GM19035 (cell line): Measurements from ENCODE around the gene RASL10A.

ENCODE experiments used
- ATAC-seq: cut with Tn5 transposase; IDR thresholded peaks from one replicate; pipeline ENCODE4 v1.9.1; 2021; ENCODE audit not compliant: unreplicated experiment

Gene RASL10A

DNA sequence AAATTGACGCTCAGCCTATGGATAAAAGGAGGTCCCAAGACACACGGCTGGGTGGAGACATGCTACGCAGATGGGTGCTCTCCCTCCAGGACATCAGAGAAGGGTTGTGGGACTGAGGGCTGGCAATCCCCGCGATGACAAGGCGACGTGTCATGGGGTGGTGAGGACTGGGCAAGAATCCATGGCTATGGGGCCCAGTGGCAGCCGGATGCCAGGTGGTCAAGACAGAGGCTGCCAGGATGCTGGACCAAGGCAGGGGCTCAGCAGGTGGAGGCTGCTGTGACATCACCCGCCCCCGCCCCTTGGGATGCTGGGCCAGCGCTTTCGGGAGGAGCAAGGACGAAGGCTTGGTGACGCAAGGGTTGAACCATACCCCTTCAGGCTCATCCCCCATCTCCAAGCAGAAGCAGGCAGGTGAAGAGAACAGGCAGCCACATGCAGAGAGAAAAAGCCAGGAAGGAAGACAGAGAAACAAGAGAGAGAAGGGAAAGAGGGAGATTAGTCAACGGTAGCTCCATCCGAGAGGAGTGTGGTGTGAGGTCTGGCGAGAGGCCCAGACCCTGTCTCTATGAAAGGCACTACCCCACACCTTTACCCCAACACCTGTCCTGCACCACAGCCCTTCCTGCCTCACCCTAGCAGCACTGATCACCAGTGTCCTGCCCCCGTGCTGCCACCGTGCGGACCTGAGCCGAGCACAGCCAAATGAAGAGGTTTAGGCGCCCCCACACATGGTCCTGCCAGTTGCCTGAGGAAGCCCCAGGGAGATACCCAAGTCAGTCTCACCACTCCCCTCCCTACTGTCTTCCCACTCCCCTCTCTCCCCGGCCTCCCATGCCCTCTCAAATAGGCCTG lies 24.1 kb upstream of the RASL10A start:
- ATAC-seq = no peak

DNA sequence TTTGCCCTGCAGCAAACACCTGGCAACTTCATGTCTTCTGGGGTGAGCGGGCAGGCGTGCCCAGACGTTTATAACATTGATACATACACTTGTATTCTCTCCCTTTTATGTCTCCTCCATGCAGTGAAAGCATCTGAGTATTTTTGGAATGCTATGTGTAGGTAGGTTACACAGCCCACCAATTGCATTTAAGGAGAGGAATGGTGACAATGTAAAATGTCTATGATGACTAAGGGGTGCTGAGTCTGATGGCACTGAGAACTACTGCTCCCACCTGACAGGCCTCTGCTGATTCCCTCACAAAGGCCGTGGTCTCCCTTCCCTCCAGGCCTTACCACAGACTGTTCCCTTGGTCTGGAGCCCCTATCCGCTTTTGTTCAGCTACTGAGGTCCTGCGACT lies 22.9 kb upstream of the RASL10A start:
- ATAC-seq = no peak

DNA sequence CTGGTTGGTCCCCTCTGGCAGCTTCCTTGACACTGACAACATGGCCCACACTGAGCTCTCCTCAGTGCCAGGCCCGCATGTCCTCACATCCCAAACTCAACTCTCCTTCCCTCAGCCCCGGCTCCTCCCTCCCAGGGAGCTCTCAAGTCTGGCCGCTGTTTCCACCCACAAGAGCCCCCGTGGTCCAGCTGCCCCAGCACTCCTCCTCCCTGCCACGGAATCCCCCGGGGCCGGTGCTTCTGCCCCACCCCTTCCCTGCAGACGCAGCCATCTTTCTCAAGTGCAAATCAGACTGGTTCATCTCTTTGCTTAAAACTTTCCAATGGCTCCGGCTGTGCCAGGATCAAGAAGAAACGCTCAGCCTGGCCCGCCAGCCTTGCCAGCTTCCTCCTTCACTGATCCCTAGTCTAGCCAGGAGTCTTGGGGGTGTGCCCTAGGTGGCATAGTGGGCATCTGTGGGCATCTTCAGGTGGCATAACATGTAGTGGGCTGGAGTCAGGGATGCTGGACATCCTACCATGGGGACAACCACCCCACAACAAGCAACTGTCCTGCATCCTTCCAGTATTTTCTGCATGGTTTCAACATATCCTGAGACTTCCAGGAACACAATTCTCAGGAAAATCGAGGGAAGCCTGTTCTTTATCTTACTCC lies 22.3 kb upstream of the RASL10A start:
- ATAC-seq = no peak

DNA sequence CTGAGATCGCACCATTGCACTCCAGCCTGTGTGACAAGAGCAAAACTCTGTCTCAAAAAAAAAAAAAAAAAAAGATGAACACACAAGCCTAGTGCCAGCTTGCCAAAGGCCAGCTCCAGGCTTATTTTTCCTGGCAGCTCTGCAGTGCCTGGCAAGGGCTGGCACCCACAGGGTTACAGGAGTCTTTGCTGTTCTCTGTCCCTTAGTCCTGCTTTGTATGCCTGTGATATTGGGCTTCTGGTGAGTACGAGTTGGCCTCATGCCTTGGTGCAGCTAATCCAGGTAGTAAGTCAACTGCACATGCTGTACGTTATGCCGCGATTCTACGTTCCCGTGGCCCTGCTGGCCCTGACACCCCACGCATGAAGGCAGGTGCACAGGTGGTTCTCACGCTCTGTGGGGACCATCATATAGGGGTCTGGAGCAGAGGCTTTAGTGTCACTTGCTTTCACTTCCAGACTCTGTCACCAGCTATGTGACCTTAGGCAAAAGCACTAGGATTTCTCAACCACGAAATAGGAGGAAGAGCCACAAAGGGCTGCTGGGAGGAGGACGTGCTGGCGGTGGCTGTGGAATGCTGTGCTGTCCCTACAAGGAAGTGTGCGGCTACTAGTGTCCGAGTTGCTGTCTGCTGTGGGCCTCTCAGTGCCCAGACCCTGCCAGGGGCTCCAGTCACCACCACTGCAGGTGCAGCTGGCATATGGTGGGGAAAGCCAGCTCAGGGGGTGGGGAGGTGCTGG lies 21.4 kb upstream of the RASL10A start:
- ATAC-seq = no peak

DNA sequence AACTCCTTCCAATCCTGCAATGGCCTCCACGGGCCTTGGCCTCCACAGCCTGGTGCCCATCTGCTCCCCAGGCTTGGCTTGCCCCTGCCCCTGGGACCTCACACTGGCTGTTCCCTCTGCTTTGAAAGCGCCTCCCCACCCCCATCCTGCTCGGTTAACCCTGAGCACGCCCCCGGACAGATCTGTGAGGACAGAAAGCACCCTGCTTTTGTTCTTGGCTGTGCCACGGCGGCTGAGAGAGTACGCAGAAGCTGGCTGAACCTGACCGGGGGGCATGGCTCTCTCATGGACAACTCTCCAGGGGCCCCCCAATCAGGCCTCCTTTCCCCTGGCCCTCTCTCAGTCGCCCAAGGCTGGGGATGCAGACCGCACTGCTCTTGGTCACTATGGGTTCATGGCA lies 20.2 kb upstream of the RASL10A start:
- no peak for ATAC-seq

DNA sequence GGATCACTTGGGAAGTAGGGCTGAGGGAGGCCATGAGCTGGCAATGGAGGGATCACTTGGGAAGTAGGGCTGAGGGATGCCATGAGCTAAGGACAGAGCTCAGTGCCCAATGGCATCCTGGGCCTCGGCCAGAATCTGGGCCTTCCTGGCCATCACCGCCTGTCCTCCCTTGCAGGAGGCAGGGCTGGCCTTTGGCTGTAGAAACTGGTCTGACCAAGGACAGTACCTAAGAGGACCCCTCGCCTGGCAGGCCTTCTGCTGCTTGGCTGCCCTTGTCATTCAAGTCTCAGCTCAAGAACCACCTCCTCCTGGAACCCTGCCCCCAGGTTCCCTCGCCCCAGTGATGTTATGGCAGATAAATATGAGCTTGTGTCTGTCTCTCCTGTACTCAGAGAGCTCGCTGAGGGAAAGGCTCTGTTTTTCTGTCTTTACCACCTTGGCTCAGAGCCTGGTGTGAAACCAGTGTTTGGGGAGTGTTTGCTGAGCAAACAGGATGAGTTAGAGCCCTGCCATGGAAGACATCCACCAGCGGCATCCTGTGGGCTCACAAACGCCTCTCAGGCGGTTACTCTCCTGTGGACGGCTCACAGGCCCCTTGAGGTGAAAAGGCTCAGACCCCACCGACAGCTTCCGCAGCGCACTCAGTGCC lies 19.3 kb upstream of the RASL10A start:
- ATAC-seq = no peak

DNA sequence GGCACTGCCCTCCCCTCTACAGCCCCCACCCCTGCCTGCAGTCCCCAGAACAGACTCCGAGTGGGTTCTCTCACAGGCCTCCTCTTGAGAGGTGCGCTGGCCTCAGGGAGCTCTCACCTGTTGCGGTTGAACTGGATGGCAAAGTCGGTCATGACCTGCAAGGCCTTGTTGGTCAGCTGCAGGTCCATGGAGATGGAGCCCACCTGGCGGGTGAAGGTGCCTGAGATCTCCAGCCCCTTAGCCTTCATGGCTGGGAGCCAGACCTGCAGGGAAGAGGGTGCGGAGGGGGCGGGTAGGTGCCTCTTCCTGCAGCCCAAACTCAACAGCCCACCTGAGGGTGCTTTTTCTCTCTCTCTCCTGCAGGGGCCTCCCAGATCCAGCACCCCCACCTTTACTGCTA lies 18.7 kb upstream of the RASL10A start:
- ATAC-seq = no peak

DNA sequence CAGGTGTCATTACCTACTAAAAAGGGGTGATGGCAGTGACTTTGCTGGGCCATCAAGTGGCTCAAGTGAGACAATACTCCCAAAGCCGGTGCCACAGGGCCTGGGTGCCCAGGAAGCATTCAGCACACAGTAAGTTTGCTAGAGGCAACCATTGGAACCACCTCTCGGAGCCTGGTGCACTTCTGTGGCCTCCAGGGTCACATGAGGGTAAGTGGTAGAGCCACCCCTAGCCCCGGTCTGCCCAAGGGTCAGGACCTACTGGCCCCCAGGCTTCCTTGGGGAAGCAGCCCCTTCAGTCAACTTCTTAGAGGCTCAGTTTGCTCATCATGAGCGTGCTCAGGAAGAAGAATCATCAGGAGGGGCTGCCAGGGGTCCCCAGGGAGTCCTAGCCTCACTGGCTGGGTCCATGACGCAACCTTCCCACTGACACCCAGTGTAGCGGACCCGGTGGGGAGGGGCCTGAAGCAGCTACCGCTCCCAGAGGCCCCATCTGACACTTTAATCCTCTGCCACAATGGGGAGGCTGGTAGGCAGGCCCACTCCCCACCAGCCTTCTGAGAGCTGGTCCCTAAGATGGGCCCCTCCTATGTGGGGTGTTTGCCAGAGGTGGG lies 17.5 kb upstream of the RASL10A start:
- no peak for ATAC-seq

DNA sequence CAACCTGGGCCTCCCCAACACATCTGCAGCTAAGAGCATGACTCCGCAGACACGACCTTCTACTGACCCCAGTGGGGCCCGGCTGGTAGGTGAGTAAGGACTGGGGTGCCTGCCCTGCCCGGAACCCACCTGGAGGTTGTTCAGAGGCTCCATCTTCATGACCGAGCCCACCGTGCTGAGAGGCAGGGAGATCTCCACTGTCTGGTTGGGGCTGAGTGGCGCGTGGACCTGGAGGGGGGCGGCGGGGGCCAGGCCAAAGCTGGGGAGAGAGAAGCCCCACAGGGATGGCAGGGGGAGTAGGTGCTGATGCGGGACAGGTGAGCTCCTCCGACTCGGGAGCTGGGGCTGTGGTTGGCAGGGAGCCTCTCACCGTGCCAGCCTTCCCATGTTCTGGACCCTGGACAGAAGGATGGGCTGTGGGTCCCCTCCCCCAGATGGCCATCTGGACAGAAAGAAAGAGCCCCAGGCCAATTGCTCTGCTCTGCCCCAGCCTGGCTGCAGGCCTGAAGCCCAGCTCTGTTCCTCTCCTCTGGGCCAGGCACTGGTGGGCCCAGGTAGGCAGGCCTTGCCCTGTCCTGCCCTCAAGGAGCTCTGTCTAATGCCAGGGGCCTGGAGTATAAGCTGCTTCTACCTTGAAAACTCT lies 16.3 kb upstream of the RASL10A start:
- ATAC-seq = no peak

DNA sequence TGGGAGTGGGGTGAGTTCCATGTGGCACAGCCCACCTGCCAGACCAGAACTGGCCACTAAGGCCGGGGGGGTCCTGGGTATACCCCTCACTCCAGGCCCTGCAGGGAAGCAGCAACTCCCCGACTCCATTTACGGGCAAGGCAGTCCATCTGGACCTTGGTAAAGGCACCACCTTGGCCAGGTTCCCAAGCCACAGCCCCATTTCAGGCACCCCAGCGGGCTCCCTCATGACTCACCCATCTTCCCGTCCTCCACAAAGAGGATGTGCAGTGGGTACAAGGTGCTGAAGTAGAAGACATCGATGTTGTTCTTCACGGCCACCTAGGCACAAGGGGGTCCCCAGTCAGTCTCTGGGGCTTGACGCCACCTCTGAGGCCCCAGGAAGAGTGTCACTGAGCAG lies 15.7 kb upstream of the RASL10A start:
- no peak for ATAC-seq

DNA sequence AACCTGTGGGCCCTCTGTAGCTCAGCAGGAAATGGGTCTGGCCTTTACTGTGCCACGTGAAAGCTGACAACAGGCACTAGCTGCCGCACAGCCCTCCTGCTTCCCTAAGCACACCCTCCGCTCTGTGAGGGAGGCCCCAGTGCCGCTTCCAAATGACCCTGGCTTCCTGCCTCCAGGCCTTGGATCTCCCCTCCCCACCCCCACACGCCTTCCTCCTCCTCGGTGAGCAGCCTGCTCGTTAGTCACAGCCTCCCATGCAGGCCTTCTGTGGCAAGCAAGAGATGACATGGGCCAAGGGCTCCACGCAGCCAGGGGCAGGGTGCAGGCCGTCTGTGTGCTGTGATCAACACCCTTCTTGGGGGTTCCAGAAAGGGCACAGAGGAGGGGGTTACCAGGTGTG lies 15.3 kb upstream of the RASL10A start:
- ATAC-seq = no peak

DNA sequence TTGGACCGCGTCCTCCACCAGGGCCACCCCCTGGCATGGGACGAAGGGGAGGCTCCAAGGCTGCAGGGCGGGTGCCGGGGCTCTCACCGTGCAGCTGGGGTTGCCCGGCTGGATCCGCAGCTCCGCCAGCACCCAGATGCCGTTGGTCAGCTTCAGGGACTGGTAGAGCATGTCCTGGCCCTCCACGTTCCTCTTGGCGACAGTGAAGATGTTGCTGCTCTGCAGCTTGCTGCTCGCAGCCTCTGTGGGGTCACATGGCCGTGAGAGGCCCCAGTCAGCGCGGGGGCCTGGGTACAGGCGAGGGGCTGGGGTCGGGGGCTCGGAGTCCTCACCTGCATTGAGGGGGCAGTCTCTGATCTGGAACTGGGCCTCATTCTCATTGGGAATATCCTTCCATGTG lies 14.8 kb upstream of the RASL10A start:
- no peak for ATAC-seq

DNA sequence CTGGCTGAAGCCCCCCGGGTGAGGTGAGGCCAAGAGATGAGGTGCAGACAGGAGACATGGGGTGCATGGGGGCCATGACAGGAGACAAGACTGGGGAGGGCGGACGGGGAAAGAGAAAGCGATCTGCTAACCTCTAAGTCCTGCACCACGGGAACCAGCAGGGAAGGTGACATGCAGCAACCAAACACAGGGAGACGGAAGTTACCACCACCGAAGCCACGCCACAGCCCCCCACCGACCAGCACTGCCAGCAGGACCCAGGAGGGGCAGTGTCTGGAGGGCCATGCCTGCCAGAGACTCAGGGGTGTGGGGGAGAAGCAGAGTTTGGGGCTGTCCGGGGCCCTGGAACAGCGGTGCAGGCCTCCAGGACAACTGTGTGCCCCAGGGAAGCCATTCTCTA lies 14.1 kb upstream of the RASL10A start:
- no peak for ATAC-seq

DNA sequence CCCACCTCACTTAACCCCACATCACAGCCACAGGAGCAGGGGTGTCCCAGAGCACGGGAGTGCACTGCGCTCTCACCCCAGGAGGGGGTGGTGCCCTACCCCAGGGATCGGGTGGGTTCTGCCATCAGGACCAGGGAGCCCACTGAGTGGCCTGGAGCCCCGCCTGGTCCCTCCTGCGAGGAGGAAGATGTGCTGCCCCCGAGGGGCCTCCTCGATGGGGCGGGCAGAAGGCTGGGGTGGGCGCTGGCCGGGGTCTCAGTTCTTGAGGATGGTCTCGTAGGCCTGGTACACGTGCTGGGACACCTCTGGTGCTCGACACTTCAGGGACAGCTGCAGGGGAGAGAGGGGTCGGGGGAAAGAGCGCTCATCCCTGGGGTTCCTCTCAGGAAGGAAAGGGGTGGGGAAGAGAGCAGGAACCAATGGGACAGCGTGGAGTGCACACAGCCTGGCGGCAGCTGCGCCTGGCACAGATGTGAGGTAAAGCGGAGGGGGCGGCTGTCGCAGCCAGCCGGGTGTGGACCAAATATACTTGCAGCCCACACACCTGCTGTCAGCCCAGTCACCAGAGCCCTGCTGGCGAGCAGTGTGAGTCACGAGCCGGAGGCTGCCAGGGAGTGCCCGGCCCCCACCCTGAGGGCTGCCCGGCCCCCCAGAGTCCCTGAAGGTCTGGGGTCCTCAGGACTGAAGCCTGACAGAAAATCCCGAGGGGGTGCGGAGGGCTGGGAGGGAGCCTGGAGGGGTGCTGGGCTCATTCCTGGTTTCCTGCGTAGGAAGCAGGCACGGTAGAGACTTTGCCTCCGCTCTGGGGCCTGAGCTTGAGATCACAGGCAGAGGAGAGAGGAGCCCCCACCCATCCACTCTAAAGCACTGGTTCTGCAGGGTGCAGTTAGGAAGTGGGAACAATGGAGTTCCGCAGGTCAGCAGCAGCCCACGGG lies 13.3 kb upstream of the RASL10A start:
- no peak for ATAC-seq

DNA sequence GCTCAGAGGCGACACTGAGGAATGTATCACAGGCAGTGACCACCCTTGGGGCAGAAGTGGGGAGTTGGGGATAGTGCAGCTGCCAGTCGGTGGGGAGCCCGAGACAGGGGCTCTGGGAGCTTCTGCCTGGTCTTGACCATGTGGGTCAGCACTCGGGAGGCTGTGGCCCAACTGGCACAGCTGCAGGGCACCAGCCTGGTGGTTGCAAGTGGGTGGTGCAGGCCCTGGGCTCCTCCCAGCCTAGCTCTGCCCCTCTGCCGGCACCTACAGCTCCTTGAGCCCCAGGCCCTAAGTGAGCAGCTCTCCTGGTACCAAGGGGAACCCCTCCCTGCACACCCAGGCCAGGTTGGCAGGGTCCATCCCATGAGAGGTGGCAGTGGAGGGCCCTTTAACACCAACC lies 12.6 kb upstream of the RASL10A start:
- ATAC-seq = no peak

DNA sequence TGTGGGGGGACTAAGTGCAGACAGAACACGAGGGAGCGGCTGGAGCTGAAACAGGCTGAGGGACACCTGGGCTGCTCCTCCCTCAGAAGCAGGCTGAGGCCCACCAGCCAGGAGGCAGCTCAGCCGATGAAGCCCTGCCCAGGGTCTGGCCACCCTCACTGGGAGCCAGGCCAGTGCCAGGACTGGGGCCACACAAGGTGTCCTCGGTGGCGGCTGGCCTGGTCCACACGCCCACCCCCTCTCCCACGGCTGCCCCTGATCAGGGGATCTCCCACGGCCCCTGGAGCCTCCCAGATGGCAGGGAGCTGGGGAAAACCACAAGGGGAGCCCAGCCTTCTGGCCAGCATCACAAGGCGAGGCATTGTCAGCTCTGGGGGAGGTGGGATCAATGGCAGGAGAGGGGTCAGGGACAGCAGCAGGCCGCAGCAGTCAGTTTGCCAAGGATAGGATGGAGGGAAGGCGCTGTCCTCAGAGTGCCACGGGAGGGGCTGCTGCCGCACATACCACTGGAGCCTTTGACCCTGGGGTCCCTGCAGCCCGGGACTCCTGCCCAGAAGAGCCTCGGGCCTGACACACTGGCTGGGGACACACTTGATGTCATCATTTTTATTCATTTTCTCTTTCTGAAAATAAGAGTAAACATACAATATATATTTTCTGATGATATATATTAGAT lies 11.7 kb upstream of the RASL10A start:
- no peak for ATAC-seq

DNA sequence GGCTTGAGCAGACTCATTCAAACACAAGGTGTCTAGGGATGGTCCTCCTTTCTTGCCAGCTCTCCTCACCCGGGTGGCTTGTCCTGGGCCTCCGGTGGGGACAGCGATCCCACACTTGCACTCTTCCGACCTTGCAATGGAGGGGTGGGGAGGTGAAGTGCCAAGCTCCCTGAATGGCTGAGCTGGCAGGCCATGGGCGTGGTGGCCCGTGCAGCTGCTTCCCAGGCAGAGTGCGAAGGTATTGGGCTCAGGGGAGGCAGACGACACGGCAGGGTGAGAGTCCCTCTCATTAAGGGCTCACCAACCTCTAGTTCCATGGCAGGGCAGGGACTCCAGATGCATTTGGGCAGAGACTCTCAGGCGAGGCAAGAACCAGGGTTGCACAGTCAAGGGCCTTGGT lies 11.0 kb upstream of the RASL10A start:
- ATAC-seq = no peak

DNA sequence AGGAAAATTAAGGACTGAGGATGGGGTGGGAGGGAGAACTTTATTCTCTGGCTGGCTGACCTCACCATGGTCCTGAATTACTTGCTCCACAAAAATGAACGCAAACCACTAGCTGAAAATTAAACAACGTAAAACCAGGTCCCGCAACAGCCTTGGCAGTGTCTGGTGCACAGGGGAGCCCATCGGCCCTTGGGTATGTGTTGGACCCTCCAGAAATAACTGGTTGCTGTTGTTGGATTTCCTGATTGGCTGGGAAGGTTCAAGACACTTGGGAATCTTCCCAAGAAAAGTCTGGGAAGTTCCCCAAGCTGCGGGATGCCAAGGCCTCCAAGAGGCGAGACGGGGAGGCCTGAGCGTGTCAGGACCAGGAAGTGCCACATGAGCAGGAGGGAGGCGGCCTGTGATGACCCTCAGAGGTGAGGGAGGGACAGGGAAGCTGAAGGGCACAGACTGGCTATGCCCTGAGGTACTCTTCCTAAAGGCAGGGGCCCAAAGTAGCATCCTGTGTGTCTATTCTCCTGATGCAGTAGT lies 10.4 kb upstream of the RASL10A start:
- ATAC-seq = no peak

DNA sequence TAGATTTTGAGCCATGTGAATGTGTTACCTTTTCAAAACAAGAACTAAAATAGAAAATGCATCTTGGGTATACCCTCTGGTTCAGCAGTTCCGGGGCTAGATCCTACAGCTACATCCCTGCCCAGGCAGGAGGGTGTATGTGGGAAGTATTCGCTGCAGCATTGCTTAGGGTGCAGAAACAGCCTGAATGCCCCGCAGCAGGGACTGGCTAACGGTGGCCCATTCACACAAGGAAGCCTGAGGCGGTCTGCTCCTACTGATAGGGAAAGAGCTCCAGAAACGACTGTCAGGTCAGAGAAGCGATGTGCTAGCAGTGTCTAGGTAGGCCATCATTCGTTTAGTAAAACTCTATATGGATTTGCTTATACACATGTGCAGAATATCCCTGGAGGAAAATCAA lies 9.9 kb upstream of the RASL10A start:
- ATAC-seq = no peak
